ENCODE data around the gene CADM1.

Gene CADM1

GRCh38 chr11:115446214-115446613 lies 58.0 kb downstream of the CADM1 start:
- DNase-seq (ENCODE audit: low read depth): no peak
- no peak overlapping the region for H3K4me3 ChIP-seq (ENCODE audit: low read depth, low read length)
- TF ChIP-seq CTCF (IDR thresholded peaks at IDR 0.05; ENCODE audit: control insufficient read depth, extremely low read depth, insufficient read depth): no peak

GRCh38 chr11:115444542-115444941 lies 59.7 kb downstream of the CADM1 start:
- DNase-seq (ENCODE audit: low read depth): no peak
- TF ChIP-seq CTCF (IDR thresholded peaks at IDR 0.05; ENCODE audit: control insufficient read depth, extremely low read depth, insufficient read depth): no peak

GRCh38 chr11:115439969-115440540 lies 64.2 kb downstream of the CADM1 start:
- DNase-seq (ENCODE audit: low read depth): no peak
- TF ChIP-seq CTCF (IDR thresholded peaks at IDR 0.05; ENCODE audit: control insufficient read depth, extremely low read depth, insufficient read depth): no peak
- H3K4me3 ChIP-seq (ENCODE audit: low read depth, low read length): no peak overlapping the region

More at GRCh38 chr11:115444542-115444941, 59.7 kb downstream of the CADM1 start:
- no peak overlapping the region for H3K4me3 ChIP-seq (ENCODE audit: low read depth, low read length)

GRCh38 chr11:115439385-115439784 lies 64.8 kb downstream of the CADM1 start:
- TF ChIP-seq CTCF (IDR thresholded peaks at IDR 0.05; ENCODE audit: control insufficient read depth, extremely low read depth, insufficient read depth): no peak
- no peak for DNase-seq (ENCODE audit: low read depth)
- no peak overlapping the region for H3K4me3 ChIP-seq (ENCODE audit: low read depth, low read length)

GRCh38 chr11:115437902-115438575 lies 66.2 kb downstream of the CADM1 start:
- no peak for TF ChIP-seq CTCF (IDR thresholded peaks at IDR 0.05; ENCODE audit: control insufficient read depth, extremely low read depth, insufficient read depth)
- DNase-seq (ENCODE audit: low read depth): no peak
- H3K4me3 ChIP-seq (ENCODE audit: low read depth, low read length): no peak overlapping the region

GRCh38 chr11:115430345-115430744 lies 73.9 kb downstream of the CADM1 start:
- no peak overlapping the region for H3K4me3 ChIP-seq (ENCODE audit: low read depth, low read length)
- no peak for DNase-seq (ENCODE audit: low read depth)
- TF ChIP-seq CTCF (IDR thresholded peaks at IDR 0.05; ENCODE audit: control insufficient read depth, extremely low read depth, insufficient read depth): no peak

- TF ChIP-seq CTCF (IDR thresholded peaks at IDR 0.05; ENCODE audit: control insufficient read depth, extremely low read depth, insufficient read depth): no peak
- no peak for DNase-seq (ENCODE audit: low read depth)
- no peak overlapping the region for H3K4me3 ChIP-seq (ENCODE audit: low read depth, low read length)
Observed at GRCh38 chr11:115428306-115428705, 75.9 kb downstream of the CADM1 start.

All from LNCaP clone FGC (cell line).